Cardiac muscle cell (in vitro differentiated cells and primary cell): Measurements from ENCODE around the gene SNCAIP. TPM values are rescaled to one million over a fixed set of nuclear protein-coding genes. Genes with fewer than 3 reads are reported as not detected.

ENCODE experiments used
- DNase-seq, 2 donors: peaks; one replicate each; pipeline versions ENCODE4 v3.0.0 to v3.0.0-alpha.2; 2010 to 2017; ENCODE audit warnings: low read depth in 1 of 2, low spot score in 1 of 2
- H3K27ac ChIP-seq: fragments of 200-600 bp; sonication (generic); 2 replicates; pipeline ENCODE4 v1.5.1; 2016
- H3K27me3 ChIP-seq: fragments of 200-600 bp; sonication (generic); 2 replicates; pipeline ENCODE4 v1.6.0; 2016; ENCODE audit warnings: control low read depth
- H3K36me3 ChIP-seq: fragments of 200-600 bp; sonication (generic); 2 replicates; pipeline ENCODE4 v1.5.1; 2016; ENCODE audit warnings: control low read depth
- H3K4me1 ChIP-seq: fragments of 200-600 bp; sonication (generic); 2 replicates; pipeline ENCODE4 v1.8.1; 2017; ENCODE audit warnings: low read depth, mild to moderate bottlenecking, mixed run types
- H3K4me3 ChIP-seq: fragments of 200-600 bp; sonication (generic); 2 replicates; pipeline ENCODE4 v1.5.1; 2016; ENCODE audit warnings: mild to moderate bottlenecking
- H3K9me3 ChIP-seq: fragments of 200-600 bp; sonication (generic); 2 replicates; pipeline ENCODE4 v1.5.1; 2017; ENCODE audit warnings: low read depth, mild to moderate bottlenecking, control low read depth
- polyA plus RNA-seq: library from polyadenylated mRNA; unstranded; fragments of >200 nt; fragmentation: Nextera tagmentation; extraction: Ambion mirVana; gene quantifications from 2 replicates; pipeline ENCODE4 v1.2.1, GENCODE V29; 2016
- total RNA-seq: library from RNA; depleted of rRNA; stranded (reverse); fragments of >200 nt; gene quantifications from 2 replicates; pipeline ENCODE4 v1.2.3, GENCODE V29; 2016
- TF ChIP-seq, protein P1 (sequence below): IDR thresholded peaks from 2 replicates; pipeline ENCODE4 v1.5.1; 2012; ENCODE audit warnings: low read depth, mild to moderate bottlenecking, low read length

SNCAIP gene
- total and polyA plus RNA-seq, 2 experiments from 2014 or later = 9.0 to 14.1 TPM

DNA sequence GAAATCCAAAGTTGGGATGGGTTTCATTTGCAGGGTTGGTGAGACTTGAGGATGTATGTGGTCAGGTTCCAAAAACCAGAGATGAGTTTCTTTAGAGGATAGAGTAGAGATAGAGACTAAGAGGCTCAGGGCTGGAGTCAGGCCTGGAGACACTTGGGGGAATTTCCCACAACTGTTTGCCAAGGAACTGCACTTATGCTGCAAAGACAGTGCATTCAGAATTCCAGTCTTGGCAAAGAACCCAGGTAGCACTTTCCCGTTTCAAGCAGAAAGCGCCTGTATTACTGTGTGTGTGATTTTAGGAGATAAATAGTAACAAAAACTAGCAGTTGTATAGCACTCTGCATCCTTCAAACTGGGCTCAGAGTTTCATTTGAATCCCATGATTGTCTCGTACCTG, 55.4 kb downstream of the SNCAIP start:
- Histone ChIP-seq H3K4me1 (peaks cover 8% of the 10 kb centered on the region), H3K9me3 (no peaks in the 10 kb centered on the region), H3K27me3 (no peaks in the 10 kb centered on the region), H3K27ac (no peak overlapping the region), H3K36me3 (no peaks in the 10 kb centered on the region), H3K4me3 (no peak overlapping the region)
- no peak for DNase-seq
- TF ChIP-seq, protein P1, sequence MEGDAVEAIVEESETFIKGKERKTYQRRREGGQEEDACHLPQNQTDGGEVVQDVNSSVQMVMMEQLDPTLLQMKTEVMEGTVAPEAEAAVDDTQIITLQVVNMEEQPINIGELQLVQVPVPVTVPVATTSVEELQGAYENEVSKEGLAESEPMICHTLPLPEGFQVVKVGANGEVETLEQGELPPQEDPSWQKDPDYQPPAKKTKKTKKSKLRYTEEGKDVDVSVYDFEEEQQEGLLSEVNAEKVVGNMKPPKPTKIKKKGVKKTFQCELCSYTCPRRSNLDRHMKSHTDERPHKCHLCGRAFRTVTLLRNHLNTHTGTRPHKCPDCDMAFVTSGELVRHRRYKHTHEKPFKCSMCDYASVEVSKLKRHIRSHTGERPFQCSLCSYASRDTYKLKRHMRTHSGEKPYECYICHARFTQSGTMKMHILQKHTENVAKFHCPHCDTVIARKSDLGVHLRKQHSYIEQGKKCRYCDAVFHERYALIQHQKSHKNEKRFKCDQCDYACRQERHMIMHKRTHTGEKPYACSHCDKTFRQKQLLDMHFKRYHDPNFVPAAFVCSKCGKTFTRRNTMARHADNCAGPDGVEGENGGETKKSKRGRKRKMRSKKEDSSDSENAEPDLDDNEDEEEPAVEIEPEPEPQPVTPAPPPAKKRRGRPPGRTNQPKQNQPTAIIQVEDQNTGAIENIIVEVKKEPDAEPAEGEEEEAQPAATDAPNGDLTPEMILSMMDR = no peak

DNA sequence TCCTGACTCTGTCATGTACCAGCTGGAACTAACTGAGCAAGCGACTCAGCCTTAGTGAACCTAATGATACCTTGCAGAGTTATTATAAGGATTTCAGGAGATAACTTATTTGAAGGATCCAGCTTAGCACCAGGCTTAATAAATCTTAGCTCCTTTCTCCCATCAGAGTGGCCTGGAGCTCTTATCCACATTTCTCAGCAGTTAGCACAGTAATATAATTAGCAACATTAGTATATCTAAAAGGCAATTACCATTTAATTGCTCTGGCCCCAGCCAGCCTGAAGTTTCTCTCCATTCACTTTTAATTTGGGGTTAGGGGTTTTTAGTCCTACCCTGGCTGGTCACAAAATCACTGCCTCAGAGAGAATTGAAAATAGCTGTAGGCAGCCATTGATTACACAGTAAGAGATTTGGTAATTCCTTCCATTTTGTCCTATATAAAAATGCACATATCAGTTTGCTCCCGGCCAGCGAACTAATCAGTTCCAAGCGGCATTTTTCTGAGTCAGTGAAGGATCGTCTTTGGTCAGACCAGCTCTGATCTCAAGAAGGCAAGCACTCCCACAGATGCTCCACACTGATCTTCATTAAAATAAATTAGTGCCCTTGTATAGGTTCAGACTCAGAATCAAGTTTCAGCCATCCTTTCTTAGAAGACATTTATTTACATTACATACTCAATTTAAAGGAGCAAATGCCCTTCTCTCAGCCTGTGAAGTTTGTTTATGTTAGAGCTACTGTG, 56.6 kb downstream of the SNCAIP start:
- Histone ChIP-seq H3K27me3 (no peaks in the 10 kb centered on the region), H3K4me3 (no peak overlapping the region), H3K4me1 (peaks cover 12% of the 10 kb centered on the region), H3K9me3 (no peaks in the 10 kb centered on the region), H3K36me3 (no peaks in the 10 kb centered on the region), H3K27ac (no peak overlapping the region)
- no peak for DNase-seq
- TF ChIP-seq, protein P1 = no peak

DNA sequence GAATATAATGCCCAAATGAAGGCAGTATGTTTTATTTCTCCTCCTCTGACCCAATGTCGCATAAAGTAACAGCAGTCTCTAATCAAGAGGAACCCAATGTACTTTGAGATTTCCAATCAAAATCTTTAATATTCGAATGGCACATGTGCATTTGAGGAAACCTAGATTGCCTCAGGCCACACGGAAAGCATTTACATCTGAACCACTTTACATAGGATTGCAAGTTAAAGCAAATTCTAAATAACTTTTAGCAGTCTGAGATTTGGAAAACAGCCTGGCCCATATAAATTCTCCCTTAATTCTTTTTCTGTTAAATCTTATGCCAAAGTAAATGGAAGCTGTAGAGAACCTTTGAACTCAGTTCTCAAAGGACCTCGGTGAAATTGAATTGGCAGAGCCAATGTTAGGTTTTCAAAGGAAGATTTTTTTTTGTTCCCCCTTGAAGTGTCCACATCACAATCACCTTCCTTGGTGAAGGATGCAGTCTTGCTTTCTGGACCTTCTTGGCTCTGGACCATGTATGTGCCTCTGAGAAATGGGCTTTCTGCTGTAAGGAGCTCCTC, 57.3 kb downstream of the SNCAIP start:
- H3K9me3 ChIP-seq = no peaks in the 10 kb centered on the region
- no peak overlapping the region for H3K27ac ChIP-seq
- H3K4me3 ChIP-seq = no peak overlapping the region
- no peak for DNase-seq
- H3K4me1 ChIP-seq = peaks cover 12% of the 10 kb centered on the region
- TF ChIP-seq, protein P1 = no peak
- no peaks in the 10 kb centered on the region for H3K27me3 ChIP-seq
- H3K36me3 ChIP-seq = no peaks in the 10 kb centered on the region

DNA sequence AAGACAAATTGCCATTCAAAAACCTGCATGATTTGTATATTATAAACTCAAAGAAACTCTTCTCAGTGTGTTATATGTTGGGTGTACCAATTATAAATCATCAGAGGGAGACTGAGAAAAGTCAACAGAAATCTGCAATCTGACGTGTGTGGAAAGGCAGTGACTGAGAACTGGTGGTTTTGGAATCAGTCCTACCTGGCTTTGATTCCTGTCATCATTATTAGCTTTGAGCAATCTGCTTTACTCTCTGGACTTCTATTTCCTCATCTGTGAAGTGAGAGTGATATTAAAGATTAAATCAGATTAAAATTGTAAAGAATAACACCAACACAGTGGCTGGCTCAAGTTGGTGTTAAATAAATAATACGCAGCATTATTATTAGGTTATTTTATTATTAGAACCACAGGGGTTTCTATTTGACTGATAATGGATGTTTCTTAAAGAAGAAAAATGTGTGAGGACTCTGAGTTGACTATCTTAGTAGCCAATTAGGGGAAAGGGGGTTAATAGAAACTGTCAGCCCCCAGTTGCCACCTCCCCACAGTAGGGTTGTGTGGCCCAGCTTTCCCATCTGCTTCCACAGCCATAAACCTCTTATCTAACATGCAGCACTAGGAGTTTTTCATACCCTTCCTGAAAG, 59.6 kb downstream of the SNCAIP start:
- no peaks in the 10 kb centered on the region for H3K9me3 ChIP-seq
- no peak overlapping the region for H3K27ac ChIP-seq
- no peaks in the 10 kb centered on the region for H3K27me3 ChIP-seq
- H3K4me3 ChIP-seq = no peak overlapping the region
- no peaks in the 10 kb centered on the region for H3K36me3 ChIP-seq
- TF ChIP-seq, protein P1 = no peak
- DNase-seq = no peak
- peaks cover 12% of the 10 kb centered on the region for H3K4me1 ChIP-seq

DNA sequence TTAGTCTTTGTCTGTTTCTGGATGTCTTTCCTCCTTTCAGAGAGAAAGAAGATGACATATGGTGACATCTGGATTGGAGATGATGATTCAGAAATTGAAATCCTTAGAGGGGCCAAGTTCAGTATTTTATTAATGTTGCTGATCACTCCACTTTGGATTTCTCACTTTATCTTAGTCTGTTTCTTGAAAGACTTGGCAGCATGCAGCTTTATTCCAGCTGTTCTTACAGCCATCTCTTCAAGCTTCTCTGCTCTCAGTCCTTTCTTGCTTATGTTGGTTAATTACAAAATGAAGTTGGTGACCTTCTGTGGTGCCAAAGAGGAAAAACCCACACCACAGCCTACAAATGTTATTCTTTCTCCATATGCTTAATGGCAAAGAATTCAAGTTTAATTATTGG, 62.1 kb downstream of the SNCAIP start:
- DNase-seq = peak in 1 of 2 donors; percentile 19
- Histone ChIP-seq H3K27me3 (no peaks in the 10 kb centered on the region), H3K36me3 (no peaks in the 10 kb centered on the region), H3K9me3 (no peaks in the 10 kb centered on the region), H3K27ac (no peak overlapping the region), H3K4me3 (no peak overlapping the region), H3K4me1 (peaks cover 12% of the 10 kb centered on the region)
- TF ChIP-seq, protein P1 = no peak
